GM18498 (cell line): ENCODE measurements around the gene ADIRF.
"Not testable (repeated sequence)": the region's sequence is repeated elsewhere in the genome, so short reads cannot be mapped to it uniquely, and the experiment has no call there.

ENCODE experiments used
- ATAC-seq: cut with Tn5 transposase; IDR thresholded peaks from one replicate; pipeline ENCODE4 v1.9.1; 2021; ENCODE audit warnings: mild to moderate bottlenecking, moderate library complexity; ENCODE audit not compliant: unreplicated experiment

The ADIRF gene

DNA sequence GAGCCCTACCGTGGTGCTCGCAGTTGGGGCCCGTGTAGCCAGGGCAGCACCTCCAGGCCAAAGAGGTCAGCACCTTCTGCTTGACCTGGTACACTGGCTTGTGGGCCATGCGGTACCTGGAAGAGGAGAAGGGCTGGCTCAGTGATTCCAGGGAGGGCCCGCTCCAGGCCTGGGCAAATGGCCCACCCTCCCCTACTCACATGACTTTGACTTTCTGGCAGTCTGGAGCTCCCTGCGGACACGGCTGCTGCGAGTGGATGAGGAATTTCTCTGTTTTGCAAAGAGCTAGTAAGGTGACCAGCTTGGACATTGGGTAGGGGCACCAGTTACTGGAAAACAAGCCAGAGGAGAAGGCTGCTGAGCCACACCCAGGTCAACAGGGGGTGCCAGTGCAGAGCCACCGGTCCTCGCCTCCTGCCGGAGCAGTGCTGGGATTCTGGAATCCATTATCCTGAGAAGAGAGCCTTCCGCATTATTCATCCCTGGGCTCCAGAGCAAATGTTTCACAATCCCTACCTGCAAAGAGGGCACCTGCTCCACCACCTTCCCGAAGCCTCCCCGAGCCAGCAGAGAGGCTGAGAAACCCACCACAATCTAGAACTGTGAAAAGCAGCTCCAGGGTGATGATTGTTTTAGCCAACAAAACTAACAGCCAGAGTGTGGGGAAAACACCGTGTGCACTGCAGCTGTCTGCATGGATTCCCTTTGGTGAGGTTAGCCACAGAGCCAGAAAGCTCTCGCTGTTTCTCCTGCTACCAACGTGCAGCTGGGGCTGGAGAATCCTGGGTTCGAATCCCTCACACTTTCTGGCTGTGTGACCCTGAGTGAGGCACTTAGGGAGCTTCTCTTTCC lies 22.7 kb upstream of the ADIRF start:
- no peak for ATAC-seq

DNA sequence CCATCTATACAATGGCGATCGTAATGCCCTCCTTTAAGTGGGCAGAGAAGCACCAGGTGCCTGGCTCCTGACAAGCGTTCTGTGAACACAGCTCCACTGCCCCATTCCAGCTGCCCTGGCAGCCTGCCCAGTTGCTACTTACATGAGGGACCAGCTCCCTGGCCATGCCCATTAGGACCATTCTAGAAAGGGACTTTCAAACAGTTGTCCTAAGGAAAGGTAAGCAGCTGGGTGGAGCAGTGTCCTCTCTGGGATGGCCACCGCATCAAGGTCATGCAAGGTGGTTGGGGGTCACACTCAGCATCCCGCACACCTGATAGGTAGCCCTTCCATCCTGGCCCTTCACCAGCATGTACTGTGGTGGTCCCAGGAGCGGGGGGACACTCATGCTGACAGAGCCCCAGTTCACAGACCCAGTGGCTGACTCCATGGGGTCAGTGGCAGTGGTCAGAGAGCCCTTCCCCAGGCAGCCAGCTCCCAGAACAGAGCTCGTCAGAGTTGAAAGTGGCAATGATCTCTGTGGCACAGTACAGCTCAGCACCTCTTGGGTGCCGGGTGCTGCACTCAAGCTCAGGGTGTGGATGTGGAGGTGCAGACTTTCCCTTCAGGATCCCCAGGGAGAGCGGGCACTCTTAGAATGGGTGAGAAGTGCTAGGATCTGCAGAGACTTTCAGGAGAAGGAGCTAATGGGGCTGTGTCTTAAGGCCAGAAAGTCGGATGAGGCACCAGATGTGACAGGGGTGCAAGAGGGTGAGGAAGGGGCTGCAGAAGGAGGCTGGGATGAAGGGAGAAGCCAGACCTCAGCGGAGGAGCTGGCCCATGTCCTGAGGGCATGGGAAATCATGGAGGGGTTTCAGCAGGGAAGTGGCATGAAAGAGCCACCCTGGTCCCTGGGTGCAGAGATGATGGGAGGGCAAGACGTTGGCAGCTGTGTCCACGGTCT lies 21.8 kb upstream of the ADIRF start:
- ATAC-seq: no peak

DNA sequence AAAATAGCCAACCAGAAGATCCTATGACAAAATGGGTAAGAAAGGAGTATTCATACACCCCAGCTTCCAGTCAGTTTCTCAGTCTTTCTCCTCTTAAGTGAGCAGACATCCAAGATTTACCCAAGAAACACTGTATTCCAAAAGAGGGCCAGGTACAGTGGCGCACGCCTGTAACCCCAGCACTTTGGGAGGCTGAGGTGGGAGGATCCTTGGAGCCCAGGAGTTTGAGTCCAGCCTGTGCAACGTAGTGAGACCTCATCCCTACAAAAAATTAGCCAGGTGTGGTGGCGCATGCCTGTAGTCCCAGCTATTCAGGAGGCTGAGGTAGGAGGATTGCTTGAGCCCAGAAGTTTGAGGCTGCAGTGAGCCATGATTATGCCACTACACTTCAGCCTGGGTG lies 20.5 kb upstream of the ADIRF start:
- not testable (repeated sequence) for ATAC-seq

DNA sequence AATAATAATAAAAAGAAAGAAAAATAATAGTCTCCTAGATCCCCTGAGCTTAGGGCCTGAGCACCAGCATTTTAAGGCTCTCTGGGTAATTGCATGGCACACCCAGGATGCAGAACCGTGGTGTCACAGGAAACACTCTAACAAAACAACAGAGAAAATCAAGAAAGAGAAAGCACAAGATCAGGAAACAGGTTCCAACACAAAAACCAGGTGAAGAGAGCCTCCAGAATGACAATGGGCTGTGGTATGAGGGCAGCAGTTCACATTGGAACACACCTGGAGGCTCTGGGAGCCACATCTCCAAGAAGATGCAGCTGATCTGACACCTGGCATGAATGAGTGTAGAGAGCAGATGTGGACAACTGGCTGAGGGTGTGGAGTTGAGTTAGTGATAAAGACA lies 17.9 kb upstream of the ADIRF start:
- ATAC-seq: no peak

DNA sequence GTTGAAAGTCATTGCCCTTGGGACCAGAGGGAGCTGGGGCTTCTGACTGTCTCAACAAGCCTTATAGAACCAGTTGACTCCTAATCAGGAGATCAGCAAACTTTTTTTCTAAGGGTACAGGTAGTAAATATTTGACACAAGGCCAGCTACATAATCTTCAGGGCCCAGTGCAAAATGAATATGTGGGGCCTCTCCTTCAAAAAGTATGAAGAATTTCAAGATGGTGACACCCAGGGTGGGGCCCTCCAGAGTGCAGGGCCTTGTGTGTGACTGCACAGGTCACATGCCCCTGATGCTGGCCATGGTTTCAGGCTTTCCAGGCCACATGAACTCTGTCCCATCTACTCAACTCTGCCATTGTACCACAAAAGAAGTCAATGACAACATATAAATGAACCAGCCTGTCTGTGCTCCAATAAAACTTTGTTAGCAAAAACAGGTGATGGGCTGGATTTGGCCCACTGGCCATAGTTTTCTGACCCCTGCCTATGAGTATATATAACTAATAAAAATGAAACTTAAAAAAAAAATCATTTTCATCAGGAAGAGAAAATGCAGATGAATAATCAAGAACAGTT lies 17.0 kb upstream of the ADIRF start:
- no peak for ATAC-seq

DNA sequence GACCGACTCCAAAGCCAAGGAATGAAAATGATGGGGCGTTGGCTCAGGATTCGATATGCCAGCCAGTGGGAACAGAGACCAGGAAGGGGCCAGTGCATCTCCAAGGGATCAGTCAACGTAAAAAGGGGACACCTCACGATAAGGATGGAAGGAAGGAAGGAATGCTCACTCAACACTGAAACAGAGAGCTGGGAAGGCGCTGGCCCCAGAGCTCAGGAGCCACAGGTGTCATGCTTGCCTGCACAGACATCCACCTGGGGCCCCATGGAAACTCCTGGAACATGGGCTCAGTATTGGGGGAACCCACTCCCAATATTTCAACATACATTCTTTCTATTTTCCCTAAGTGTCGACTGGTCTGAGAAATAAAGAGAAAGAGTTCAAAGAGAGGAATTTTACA lies 16.2 kb upstream of the ADIRF start:
- no peak for ATAC-seq

DNA sequence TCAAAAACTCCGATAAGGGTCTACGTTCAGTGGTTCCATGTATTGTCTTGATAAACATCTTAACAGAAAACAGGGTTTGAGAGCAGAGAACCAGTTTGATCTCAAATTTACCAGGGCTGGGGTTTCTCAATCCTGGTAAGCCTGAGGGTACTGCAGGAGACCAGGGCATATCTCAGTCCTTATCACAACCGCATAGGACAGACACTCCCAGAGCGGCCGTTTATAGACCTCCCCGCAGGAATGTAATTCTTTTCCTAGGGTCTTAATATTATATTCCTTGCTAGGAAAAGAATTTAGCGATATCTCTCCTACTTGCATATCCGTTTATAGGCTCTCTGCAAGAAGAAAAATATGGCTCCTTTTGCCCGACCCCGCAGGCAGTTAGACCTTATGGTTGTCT lies 15.6 kb upstream of the ADIRF start:
- not testable (repeated sequence) for ATAC-seq

DNA sequence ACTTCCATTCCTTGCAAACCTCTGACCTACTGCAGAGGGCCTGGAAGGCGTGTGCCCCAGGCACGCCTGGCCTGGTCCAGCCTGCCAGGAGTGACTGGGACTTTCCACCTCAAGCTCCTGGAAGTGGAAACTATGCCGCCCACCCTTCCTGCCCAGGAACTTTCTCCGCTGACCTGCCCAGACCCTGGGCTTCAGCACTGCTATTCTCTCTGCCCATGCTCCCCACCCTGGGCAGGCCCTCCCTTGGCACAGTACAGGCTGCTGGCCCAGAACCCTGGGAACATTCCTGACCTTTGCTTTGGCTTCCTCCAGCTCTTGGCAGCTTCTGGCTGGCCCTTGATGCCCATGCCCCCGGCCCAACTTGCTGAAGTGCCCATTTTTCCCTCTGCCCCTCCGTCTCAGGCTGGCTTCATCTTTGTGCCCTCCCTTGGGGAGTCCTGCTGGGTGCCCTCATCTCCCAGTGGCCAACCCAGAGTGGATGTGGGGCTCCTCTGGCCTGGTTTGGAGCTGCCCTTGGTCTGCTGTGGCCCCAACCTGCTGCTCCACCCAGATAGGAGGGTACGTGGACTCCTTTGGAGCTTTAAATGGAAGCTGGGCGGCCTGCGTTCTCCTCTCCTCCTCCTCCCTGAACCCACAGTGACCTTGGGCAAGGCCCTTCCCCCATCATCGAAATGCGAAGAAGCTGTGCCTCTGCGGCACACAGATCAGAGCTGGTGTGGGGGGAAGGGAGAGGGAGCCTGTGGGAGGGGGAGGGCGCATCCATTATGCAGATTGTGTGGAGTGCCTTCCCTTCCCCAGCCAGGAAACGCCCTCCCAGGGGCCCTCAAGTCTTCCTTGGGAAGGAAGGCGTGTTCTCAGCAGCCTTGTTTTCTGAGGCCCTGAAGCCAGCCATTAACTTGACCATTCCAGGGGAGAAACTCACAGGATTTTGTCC lies 14.3 kb upstream of the ADIRF start:
- no peak for ATAC-seq

DNA sequence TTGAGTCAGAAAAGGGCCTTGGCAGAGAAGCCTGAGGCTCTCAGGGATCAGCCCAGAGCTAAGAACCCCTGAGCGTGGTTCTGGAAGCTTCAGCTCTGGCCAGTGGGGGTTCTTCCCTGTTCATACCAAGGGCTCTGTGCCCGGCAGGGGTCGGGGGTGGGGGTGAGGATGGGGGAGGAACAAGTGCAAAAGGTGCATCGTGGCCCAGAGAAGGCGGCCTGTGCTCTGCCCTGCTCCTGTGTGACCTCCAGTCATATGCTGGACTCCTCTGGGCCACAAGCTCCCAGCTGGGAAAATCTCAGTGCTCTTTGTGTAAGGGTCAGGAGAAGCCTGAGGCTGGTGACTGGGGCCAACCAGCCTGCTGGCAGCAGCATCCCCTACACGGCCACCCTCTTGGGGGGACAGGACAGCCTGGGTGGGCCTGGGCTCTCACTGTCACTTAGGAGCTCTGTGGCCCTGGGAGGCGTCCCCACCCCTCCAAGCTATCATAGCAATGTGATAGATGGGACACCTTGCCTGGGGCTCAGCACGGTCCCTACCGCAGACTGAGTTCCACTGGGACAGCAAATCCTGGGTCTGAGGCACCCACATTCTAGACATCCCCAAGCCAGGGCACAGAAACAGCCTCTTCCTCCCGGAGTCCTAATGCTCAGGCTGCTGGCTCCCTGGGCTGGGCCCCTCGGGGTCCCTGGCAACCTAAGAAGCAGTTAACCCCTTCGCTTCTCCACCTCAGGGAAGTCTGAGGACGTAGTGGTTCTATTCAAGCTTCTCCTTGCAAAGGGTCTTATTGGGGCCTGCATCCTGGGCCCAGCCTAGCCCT lies 13.4 kb upstream of the ADIRF start:
- no peak for ATAC-seq

DNA sequence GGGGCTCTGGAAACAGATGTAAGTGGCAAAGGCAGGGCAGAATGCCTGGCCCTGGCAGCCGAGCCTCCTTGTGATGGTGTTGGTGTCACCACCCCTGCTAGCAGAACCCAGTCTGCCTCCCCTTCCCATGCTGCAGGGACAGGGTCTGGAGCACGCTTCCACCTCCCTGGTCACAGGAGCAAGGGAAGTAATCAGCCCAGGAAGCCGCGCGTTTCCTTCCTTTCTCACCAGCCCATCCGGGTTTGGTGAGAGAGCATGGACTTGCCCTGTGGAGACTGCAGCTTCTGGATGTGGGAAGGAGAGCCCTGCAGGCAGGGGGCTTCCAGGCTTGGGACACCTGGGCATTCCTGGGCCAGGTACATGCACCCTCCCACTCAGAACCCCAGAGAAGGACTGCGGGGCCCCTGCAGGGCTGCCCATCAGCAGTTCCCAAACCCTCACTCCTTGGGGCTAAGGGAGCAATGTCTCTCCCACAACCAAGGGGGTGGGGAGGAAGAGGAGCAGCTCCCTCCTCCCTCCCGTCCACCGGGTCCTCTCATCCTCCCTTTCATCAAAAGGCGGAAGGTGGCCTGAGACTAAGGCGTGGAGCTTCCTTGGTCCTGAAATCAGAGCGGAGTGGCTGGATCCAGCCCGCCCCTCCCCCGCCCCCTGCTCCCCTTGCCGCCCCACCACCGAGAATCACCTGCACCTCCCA lies 12.6 kb upstream of the ADIRF start:
- ATAC-seq: no peak

DNA sequence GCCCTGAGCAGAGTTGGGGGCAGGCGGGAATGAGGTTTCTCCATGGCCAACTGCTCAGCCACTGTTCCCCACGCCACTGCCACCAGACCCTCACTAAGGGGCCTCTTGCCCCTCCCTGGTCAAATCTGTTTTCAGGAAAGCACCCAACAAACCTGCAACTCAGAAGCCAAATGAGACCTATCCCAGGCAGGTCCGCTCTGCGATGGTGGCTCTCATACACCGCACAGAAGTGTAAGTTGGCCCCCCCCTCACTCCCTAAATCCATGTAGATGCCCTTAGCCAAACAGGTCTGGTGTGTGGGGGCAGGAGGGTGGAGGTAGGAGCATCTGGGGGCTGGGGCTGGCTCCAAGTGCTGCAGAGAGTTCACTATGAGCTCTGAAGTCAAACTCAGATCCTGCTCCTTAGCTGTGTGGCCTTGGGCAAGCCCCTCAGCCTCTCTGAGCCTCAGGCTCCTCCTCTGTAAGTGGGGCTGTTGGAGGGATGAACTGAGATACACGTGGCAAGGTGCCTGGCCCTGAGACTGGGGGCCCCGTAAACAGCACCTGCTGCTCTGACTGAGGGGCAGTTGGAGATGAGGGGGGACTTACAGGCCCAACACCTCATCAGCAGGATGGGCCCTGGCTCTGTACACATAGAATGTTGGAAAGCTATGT lies 12.0 kb upstream of the ADIRF start:
- ATAC-seq: no peak

DNA sequence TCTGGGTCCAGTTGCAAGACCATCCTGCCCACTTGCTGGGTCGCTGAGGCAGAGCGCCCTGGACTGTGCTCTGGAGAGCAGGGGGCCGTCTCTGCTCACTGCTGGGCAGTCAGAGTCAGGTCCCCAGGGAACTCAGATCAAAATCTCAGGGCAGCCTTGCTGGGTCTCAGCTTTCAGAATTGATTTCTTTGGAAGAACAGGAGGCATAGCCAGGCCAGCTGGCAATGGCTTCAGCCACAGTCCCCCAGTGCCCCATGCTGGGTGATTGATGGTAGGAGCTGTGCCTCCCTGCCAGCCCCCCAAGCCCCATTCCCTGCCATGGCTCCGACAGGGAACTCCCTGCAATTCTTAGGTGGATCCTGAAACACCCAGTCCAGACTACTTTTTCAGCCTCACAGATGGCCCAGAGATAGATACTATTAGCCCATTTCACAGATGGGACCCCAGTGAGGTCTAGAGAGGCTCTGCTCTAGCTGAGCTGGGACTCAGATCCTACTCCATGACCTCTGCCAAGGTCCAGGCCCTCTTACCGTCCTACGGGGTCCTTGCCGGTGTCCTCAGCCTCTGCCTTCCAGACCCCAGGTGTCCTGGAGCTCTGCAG lies 11.3 kb upstream of the ADIRF start:
- ATAC-seq: no peak

DNA sequence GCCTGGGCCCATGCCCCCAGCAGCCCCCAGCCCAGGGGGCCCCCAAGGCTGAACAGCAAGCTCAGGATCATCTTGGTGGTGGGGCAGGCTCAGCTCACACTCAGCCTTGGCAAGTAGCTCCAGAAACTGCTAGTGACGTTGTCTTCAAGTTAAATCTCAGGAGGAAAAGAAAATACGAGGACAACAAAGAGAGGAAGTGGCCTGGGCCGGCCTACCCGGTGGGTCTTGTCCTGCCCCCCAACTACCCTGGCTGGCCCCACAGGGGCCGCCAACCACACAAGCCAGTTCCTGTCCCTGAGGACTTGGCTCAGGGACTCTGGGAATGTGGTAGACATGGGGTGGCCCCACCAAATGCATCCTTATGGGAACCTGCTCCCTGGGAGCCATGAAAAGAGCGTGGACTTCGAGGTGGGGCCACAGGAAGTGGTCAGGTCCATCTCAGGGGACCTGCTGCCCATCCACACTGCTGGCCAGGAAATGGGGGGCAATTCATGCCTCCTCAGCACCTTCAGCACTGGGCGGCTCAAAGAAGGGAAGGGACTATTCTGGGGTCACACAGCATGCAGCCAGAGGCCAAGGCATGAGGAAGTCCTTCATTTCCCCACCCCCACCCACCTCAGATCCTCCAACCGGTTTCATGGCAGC lies 10.7 kb upstream of the ADIRF start, which contains the start of gene MMRN2:
TSS of gene MMRN2 (minus strand) at position 145 of the 645 bp plus-strand sequence. CDS start at position 71, 74 bp downstream.
- no peak for ATAC-seq

DNA sequence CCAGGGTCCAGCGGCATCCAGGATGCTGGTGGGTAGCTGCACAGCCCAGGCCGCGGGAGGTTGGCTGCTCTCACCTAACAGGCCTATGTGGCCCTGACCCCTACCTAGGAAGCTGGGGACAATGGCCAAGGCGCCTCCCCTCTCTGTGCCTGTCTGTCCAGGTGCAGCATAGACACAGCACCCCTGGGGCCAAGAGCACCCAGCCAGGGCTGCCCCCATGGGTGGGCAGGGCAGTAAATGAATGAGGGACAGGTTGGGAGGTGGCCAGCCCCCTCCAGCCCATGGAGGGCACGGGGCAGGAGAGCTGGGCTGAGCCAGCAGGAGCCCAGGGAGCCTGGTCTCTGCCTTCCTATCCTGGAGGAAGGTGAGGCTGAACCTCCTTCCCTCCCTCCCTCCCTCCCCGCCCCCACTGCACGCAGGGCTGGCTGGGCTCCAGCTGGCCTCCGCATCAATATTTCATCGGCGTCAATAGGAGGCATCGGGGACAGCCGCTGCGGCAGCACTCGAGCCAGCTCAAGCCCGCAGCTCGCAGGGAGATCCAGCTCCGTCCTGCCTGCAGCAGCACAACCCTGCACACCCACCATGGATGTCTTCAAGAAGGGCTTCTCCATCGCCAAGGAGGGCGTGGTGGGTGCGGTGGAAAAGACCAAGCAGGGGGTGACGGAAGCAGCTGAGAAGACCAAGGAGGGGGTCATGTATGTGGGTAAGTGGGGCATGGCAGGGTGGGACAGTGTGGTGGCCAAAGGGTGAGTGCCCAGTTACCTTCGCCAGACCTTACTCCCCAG lies 10.0 kb upstream of the ADIRF start, which contains the start of gene SNCG:
TSS of gene SNCG (plus strand) at position 484 of the 785 bp plus-strand sequence. CDS start at position 583, 99 bp downstream.
- ATAC-seq: no peak

DNA sequence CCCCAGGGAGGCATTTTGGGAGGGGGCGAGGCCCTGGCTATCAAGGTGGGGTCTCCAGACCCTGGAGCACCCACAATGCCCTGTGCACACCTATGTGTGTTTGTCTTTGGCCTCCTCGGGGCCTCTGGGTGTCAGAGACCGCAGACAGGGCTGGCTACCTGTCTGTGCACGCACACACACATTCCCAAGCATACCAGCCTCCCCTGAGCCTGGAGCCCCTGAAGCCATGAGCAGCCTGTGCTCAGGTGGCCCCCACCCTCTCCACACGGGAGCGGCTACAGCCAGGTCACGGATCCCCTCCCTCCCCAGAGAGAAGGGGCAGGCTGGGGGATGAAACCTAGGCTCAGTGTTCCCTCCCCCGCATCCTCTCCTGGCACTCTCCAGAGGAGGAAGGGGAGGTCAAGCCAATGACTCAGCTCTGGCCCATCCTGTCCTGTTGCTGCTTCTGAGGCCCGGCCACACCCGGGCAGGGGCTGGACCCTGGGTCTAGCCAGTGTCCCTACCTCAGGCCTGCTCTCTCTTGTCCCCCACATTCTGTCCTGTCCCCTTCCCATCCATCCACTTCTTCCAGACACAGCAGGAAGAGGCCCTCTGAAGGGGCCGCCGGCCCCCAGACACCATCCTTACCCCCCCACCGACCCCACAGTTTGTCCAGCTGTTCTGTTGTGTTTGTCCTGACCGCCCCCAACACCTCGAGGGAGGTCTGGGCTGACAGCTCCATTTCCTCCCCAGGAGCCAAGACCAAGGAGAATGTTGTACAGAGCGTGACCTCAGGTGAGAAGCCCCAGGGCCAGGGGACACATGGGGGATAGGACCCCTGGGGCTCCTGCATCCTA lies 9.2 kb upstream of the ADIRF start:
- ATAC-seq: no peak

DNA sequence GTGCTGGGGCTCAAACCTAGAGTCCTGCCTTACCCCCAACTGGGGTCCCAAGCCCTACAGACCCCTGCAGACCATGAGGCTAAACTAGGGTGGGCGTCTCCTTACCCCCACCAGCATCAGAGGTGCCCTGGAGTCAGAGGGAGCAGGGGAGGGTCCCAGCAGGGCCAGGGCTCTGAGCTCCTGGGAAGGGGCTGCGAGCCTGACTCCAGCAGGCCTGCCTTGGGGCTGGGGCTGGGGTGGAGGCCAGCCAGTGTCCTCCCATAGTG lies 8.6 kb upstream of the ADIRF start:
- ATAC-seq: no peak
